ENCODE measurements around the gene ZNHIT6.

ZNHIT6 gene

GRCh38 chr1:85616736-85617135, 91.5 kb downstream of the ZNHIT6 start:
- Histone ChIP-seq H2AFZ (ENCODE audit: low read length) (no peak overlapping the region), H3K4me2 (ENCODE audit: low read length) (no peak overlapping the region), H3K9ac (ENCODE audit: low read length) (no peak overlapping the region), H3K27ac (ENCODE audit: low read depth, low read length, poor library complexity, severe bottlenecking) (no peak overlapping the region), H3K36me3 (ENCODE audit: insufficient read depth, low read length) (no peaks in the 10 kb centered on the region), H3F3A (ENCODE audit: insufficient read depth, low read length) (no peaks in the 10 kb centered on the region), H3K79me2 (ENCODE audit: insufficient read depth, low read length) (no peaks in the 10 kb centered on the region), H3K9me2 (ENCODE audit: low read depth, low read length) (no peaks in the 10 kb centered on the region), H3K4me1 (ENCODE audit: insufficient read depth, low read length, severe bottlenecking) (no peaks in the 10 kb centered on the region), H4K20me1 (ENCODE audit: insufficient read depth, low read length) (no peaks in the 10 kb centered on the region), H3K9me3 (ENCODE audit: low read length) (peaks cover 3% of the 10 kb centered on the region; the same call in 1 of the 2 replicates), H3K27me3 (ENCODE audit: insufficient read depth, low read length) (no peaks in the 10 kb centered on the region), H3K4me3 (ENCODE audit: low read depth, low read length, poor library complexity, severe bottlenecking) (no peak overlapping the region)
- no peak for TF ChIP-seq CTCF (IDR thresholded peaks at IDR 0.05; ENCODE audit: low read length)
- TF ChIP-seq EZH2 (IDR thresholded peaks at IDR 0.05; ENCODE audit: borderline replicate concordance, low read length), result no peak

DNA sequence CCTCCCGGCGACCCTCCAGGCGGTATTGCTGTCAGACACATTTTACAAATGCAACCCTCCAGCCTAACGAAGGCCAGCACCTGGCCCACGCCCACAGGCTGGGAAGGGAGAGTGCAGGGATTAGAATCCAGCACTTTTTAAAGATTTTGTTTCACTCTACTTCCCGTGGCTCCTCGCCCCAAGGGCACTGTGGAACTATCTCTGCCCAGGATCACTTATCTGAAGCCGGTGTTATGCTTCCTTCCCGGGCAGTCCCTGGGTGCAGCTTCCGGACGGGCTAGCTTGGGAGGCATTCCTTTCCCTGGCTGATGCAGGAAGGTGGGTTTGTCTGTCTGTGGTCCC, 91.9 kb downstream of the ZNHIT6 start:
- H2AFZ ChIP-seq (ENCODE audit: low read length), result no peak overlapping the region
- no peaks in the 10 kb centered on the region for H3K9me2 ChIP-seq (ENCODE audit: low read depth, low read length)
- H3K27ac ChIP-seq (ENCODE audit: low read depth, low read length, poor library complexity, severe bottlenecking), result no peak overlapping the region
- no peak overlapping the region for H3K4me3 ChIP-seq (ENCODE audit: low read depth, low read length, poor library complexity, severe bottlenecking)
- H3K4me1 ChIP-seq (ENCODE audit: insufficient read depth, low read length, severe bottlenecking), result no peaks in the 10 kb centered on the region
- no peaks in the 10 kb centered on the region for H3F3A ChIP-seq (ENCODE audit: insufficient read depth, low read length)
- no peaks in the 10 kb centered on the region for H4K20me1 ChIP-seq (ENCODE audit: insufficient read depth, low read length)
- no peaks in the 10 kb centered on the region; the same call in 1 of the 2 replicates for H3K9me3 ChIP-seq (ENCODE audit: low read length)
- no peak overlapping the region for H3K9ac ChIP-seq (ENCODE audit: low read length)
- no peak overlapping the region for H3K4me2 ChIP-seq (ENCODE audit: low read length)
- H3K36me3 ChIP-seq (ENCODE audit: insufficient read depth, low read length), result no peaks in the 10 kb centered on the region
- TF ChIP-seq EZH2 (IDR thresholded peaks at IDR 0.05; ENCODE audit: borderline replicate concordance, low read length) (no peak), CTCF (IDR thresholded peaks at IDR 0.05; ENCODE audit: low read length) (no peak)
- H3K27me3 ChIP-seq (ENCODE audit: insufficient read depth, low read length), result no peaks in the 10 kb centered on the region
- H3K79me2 ChIP-seq (ENCODE audit: insufficient read depth, low read length), result no peaks in the 10 kb centered on the region

DNA sequence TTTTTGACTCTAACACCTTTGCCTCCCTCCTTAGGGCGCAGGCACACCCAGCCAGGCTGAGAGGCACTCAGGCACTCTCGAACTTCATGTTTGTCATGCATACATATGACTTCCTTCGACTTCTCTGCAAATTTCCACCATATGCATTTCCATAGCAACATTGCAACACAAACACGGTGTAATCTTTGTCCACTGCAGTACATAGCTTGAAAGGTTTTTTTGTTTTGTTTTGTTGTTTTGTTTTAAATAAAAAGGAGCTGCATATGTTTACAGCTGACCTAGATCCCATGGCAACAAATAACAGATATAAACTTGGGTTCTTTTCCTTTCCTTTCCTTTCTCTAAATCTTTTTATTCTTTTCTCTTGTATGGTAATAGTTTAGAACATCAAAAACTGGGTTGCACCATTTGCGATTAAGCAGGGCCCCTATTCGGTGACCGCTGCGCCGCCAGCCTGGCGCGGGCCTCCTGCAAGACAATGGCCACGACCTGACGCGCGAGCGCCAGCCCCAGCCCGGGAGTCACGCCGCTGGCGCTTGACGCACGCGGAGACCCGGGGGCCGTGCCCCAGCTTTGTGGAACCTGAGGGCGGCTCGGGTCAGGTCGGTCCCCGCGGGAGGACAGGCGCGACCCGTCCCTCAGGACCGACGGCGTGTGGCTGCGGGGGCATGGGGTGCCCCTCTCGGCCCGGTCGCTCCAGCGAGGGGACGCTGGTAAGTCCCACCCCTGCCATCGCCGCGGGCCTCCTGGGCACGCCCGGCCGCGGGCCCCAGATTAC, 92.5 kb downstream of the ZNHIT6 start:
- Histone ChIP-seq H3K4me2 (ENCODE audit: low read length) (no peak overlapping the region), H3K79me2 (ENCODE audit: insufficient read depth, low read length) (no peaks in the 10 kb centered on the region), H3K27me3 (ENCODE audit: insufficient read depth, low read length) (no peaks in the 10 kb centered on the region), H3K27ac (ENCODE audit: low read depth, low read length, poor library complexity, severe bottlenecking) (no peak overlapping the region), H2AFZ (ENCODE audit: low read length) (no peak overlapping the region), H3K9me3 (ENCODE audit: low read length) (no peaks in the 10 kb centered on the region), H3K36me3 (ENCODE audit: insufficient read depth, low read length) (no peaks in the 10 kb centered on the region), H3K4me3 (ENCODE audit: low read depth, low read length, poor library complexity, severe bottlenecking) (no peak overlapping the region), H3K9me2 (ENCODE audit: low read depth, low read length) (no peaks in the 10 kb centered on the region), H3K4me1 (ENCODE audit: insufficient read depth, low read length, severe bottlenecking) (no peaks in the 10 kb centered on the region), H3F3A (ENCODE audit: insufficient read depth, low read length) (no peaks in the 10 kb centered on the region), H3K9ac (ENCODE audit: low read length) (no peak overlapping the region), H4K20me1 (ENCODE audit: insufficient read depth, low read length) (no peaks in the 10 kb centered on the region)
- TF ChIP-seq CTCF (IDR thresholded peaks at IDR 0.05; ENCODE audit: low read length), result no peak
- TF ChIP-seq EZH2 (IDR thresholded peaks at IDR 0.05; ENCODE audit: borderline replicate concordance, low read length), result no peak

Data from OCI-LY1 (cell line).